Naive thymus-derived CD4-positive, alpha-beta T cell (primary cell): ENCODE results near the gene MAD2L1. TPM values are rescaled to one million over a fixed set of nuclear protein-coding genes. Genes with fewer than 3 reads are reported as not detected.

Source experiments
- ATAC-seq: fragments of 150-1000 bp; cut with Tn5 transposase; 2 replicates; pipeline ENCODE4 v1.10.0; 2021; ENCODE audit warnings: mild to moderate bottlenecking, moderate library complexity
- CTCF ChIA-PET: fragments of 350-600 bp; sonication (Branson Sonifier 250); formaldehyde crosslinking; loops from one replicate; lab custom pipeline; 2021; ENCODE audit warnings: antibody characterized with exemption; lab: Charles Lee
- POLR2A ChIA-PET: fragments of 350-600 bp; sonication (Branson Sonifier 250); formaldehyde crosslinking; loops from one replicate; lab custom pipeline; 2021; ENCODE audit warnings: antibody characterized with exemption, inconsistent platforms; lab: Charles Lee
- DNase-seq, 9 donors: peaks; one replicate each; pipeline versions ENCODE4 v3.0.0 to v3.0.0-alpha.2; 2020 to 2022; ENCODE audit warnings: mixed read lengths in 1 of 9
- H3K27ac ChIP-seq: one replicate; pipeline ENCODE4 v1.7.0; 2013; ENCODE audit warnings: mild to moderate bottlenecking, low read depth, low read length, moderate library complexity
- H3K27me3 ChIP-seq, 2 donors: one replicate each; pipeline ENCODE4 v1.7.0; 2013; ENCODE audit warnings: low read length in 2 of 2, mild to moderate bottlenecking in 2 of 2, moderate library complexity in 2 of 2; ENCODE audit not compliant: control insufficient read depth in 2 of 2, insufficient read depth in 2 of 2
- H3K36me3 ChIP-seq, 3 experiments: 1 replicate in 2 of 3; 2 replicates in 1 of 3; pipeline ENCODE4 v1.7.0; 2013; ENCODE audit warnings: low read length in 3 of 3, mild to moderate bottlenecking in 3 of 3, moderate library complexity in 1 of 3; ENCODE audit not compliant: insufficient read depth in 3 of 3, control insufficient read depth in 2 of 3
- H3K4me1 ChIP-seq, 2 donors: one replicate each; pipeline ENCODE4 v1.7.0; 2013; ENCODE audit warnings: low read length in 2 of 2, mild to moderate bottlenecking in 2 of 2, moderate library complexity in 1 of 2; ENCODE audit not compliant: control insufficient read depth in 2 of 2, insufficient read depth in 2 of 2
- H3K4me3 ChIP-seq: 2 replicates; pipeline ENCODE4 v1.7.0; 2013; ENCODE audit warnings: mild to moderate bottlenecking, low read length
- H3K9me3 ChIP-seq, 3 experiments: 1 replicate in 2 of 3; 2 replicates in 1 of 3; pipeline ENCODE4 v1.7.0; 2013; ENCODE audit warnings: low read length in 3 of 3; ENCODE audit not compliant: control insufficient read depth in 2 of 3
- H3K27ac Mint-ChIP-seq, 9 donors: one replicate each; pipeline ENCODE4 v1.8.0; 2020 to 2022; ENCODE audit warnings: mixed read lengths in 9 of 9, mild to moderate bottlenecking in 8 of 9, moderate library complexity in 5 of 9, inconsistent platforms in 2 of 9
- H3K27me3 Mint-ChIP-seq, 5 donors: one replicate each; pipeline ENCODE4 v1.8.0; 2021 to 2022; ENCODE audit warnings: mixed read lengths in 5 of 5, mild to moderate bottlenecking in 1 of 5
- H3K36me3 Mint-ChIP-seq, 5 donors: one replicate each; pipeline ENCODE4 v1.8.0; 2020 to 2022; ENCODE audit warnings: mixed read lengths in 5 of 5, mild to moderate bottlenecking in 3 of 5, inconsistent platforms in 1 of 5
- H3K4me1 Mint-ChIP-seq, 7 donors: one replicate each; pipeline ENCODE4 v1.8.0; 2020 to 2022; ENCODE audit warnings: mixed read lengths in 7 of 7, mild to moderate bottlenecking in 3 of 7, inconsistent platforms in 1 of 7
- H3K4me3 Mint-ChIP-seq, 10 donors: one replicate each; pipeline ENCODE4 v1.8.0; 2020 to 2022; ENCODE audit warnings: mild to moderate bottlenecking in 10 of 10, mixed read lengths in 10 of 10, moderate library complexity in 6 of 10, inconsistent platforms in 2 of 10
- H3K9me3 Mint-ChIP-seq, 11 donors: one replicate each; pipeline ENCODE4 v1.8.0; 2020 to 2022; ENCODE audit warnings: mixed read lengths in 11 of 11, mild to moderate bottlenecking in 4 of 11, inconsistent platforms in 1 of 11, moderate library complexity in 1 of 11
- intact Hi-C, 2 donors: fragments of 100-400 bp; cut with micrococcal nuclease; formaldehyde crosslinking; loops; one replicate each; pipeline ENCODE4 v1.15.1; 2023
- polyA plus RNA-seq, 2 donors: library from polyadenylated mRNA; unstranded; fragments of 300-500 nt; fragmentation: Illumina TruSeq; gene quantifications; one replicate each; pipeline ENCODE4 v1.2.3, GENCODE V29; 2021
- total RNA-seq, 6 experiments: library from RNA in 5 of 6; stranded (reverse) in 5 of 6; gene quantifications; 1 replicate in 5 of 6; 2 replicates in 1 of 6; pipeline ENCODE4 v1.2.3 and lab custom pipeline; 2021 to 2026

MAD2L1 gene
- total and polyA plus RNA-seq, 7 experiments from 2014 or later: 5.1 to 44.0 (median 7.6) TPM

DNA sequence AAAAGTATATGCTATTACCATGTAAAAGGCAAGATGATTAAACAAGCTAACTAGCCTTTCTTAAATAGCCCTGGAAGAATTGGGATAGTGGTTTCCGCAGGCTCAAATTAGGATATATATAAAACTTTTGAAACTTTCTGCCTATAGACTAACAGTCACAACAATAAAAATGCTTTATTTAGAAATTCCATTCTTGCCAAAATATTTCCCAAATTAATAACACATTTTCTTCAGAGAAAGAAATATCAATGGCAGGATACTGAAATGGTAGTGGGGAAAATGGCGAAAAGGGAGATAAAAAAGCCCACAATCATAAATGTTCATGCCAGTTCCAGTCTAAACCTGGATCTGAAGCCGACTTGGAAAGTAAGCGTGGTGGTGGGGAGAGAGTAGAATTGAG lies 56.0 kb downstream of the MAD2L1 start:
- Histone ChIP-seq H3K9me3 (no peaks in the 10 kb centered on the region), H3K4me1 (no peaks in the 10 kb centered on the region), H3K36me3 (no peaks in the 10 kb centered on the region), H3K27ac (no peak overlapping the region), H3K4me3 (no peak overlapping the region), H3K27me3 (no peaks in the 10 kb centered on the region)
- Mint-ChIP-seq H3K36me3 (no peaks in the 10 kb centered on the region), H3K4me3 (no peak overlapping the region), H3K27me3 (peaks cover 11 to 36% (median 17%) of the 10 kb centered on the region in 5 donors), H3K4me1 (no peaks in the 10 kb centered on the region), H3K9me3 (peaks cover 0 to 7% (median 0%) of the 10 kb centered on the region in 11 donors), H3K27ac (no peak overlapping the region)
- ChIA-PET CTCF (no interaction called here), POLR2A (no interaction called here)
- intact Hi-C loops: no loop called here
- ATAC-seq (no peak), DNase-seq (no peak)

DNA sequence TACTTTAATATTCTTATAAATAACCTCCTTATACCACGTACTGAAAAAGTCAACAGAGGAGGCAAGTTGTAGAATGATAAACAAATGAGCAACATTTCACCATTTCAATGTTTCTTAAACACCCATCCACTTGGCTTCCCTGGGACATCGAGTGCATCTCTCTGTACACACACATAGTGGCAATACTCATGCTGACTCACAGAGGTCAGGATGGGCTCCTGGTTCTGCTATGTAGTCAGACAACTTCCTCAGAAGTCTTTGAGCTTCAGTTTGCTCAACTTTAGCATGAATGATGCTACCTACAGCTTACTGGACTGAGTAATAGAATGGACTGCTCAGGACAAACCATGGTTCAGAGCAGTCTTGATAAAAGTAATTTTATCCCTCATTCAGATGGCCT lies 56.9 kb downstream of the MAD2L1 start:
- Histone ChIP-seq H3K27me3 (no peaks in the 10 kb centered on the region), H3K4me3 (no peak overlapping the region), H3K27ac (no peak overlapping the region), H3K4me1 (no peaks in the 10 kb centered on the region), H3K36me3 (no peaks in the 10 kb centered on the region), H3K9me3 (no peaks in the 10 kb centered on the region)
- no peaks in the 10 kb centered on the region for H3K4me1 Mint-ChIP-seq
- ATAC-seq (no peak), DNase-seq (no peak)
- no peaks in the 10 kb centered on the region for H3K36me3 Mint-ChIP-seq
- POLR2A ChIA-PET: no interaction called here
- intact Hi-C loops: no loop called here
- H3K4me3 Mint-ChIP-seq: no peak overlapping the region
- peaks cover 6 to 29% (median 8%) of the 10 kb centered on the region in 5 donors for H3K27me3 Mint-ChIP-seq
- no peak overlapping the region for H3K27ac Mint-ChIP-seq
- CTCF ChIA-PET: no interaction called here
- H3K9me3 Mint-ChIP-seq: peaks cover 0 to 7% (median 0%) of the 10 kb centered on the region in 11 donors

DNA sequence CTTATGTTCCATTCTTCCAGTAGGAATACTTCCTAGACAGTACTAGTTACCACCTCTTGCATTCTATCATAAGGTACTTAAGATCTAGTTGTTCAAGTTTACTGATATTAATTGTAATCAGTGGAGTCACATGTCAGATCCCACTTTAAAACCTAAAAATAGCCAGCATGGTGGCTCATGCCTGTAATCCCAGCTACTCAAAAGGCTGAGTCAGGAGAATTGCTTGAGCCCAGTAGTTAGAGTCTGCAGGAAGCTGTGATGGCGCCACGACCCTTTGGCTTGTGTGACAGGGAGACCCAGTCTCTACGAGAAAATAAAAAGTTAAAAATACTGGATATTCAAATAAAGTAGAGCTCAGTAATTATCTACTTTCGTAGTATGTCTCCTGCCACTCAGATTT lies 57.7 kb downstream of the MAD2L1 start:
- H3K27ac Mint-ChIP-seq: no peak overlapping the region
- intact Hi-C loops: no loop called here
- Histone ChIP-seq H3K27ac (no peak overlapping the region), H3K36me3 (no peaks in the 10 kb centered on the region), H3K27me3 (no peaks in the 10 kb centered on the region), H3K9me3 (no peaks in the 10 kb centered on the region), H3K4me1 (no peaks in the 10 kb centered on the region), H3K4me3 (no peak overlapping the region)
- H3K9me3 Mint-ChIP-seq: peaks cover 0 to 5% (median 0%) of the 10 kb centered on the region in 11 donors
- ChIA-PET POLR2A (no interaction called here), CTCF (no interaction called here)
- DNase-seq: no peak
- no peaks in the 10 kb centered on the region for H3K4me1 Mint-ChIP-seq
- H3K27me3 Mint-ChIP-seq: peaks cover 4 to 29% (median 6%) of the 10 kb centered on the region in 5 donors
- no peak overlapping the region for H3K4me3 Mint-ChIP-seq
- no peak for ATAC-seq
- H3K36me3 Mint-ChIP-seq: no peaks in the 10 kb centered on the region

DNA sequence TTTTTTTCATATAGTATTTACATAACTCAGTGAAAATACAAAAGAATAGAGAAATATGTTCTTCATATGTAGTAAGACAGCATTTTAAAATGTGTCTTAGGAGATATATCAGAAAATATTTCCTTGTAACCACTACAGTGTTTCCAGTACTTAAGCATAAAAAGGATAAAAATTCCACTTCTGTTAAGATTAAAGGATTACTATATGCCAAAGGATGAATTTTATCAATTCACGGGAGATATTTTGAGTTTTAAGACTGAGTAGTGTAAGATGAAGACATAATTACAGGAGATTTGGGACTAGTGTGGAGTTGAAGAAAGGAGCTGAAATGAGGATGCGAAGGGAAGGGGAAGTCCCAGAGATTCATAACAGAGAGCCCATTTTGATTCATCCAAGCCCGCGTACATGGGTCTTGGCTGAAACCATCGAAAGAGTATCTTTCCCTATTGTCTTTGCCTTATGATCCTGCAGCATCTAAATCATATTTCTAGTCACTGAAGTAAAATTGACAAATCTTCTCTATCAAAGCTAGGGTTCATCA lies 58.7 kb downstream of the MAD2L1 start:
- ChIA-PET CTCF (no interaction called here), POLR2A (no interaction called here)
- H3K9me3 ChIP-seq: no peaks in the 10 kb centered on the region
- Mint-ChIP-seq H3K4me1 (no peaks in the 10 kb centered on the region), H3K4me3 (no peak overlapping the region), H3K9me3 (peaks cover 0 to 3% (median 0%) of the 10 kb centered on the region in 11 donors), H3K27me3 (peaks cover 2 to 25% (median 6%) of the 10 kb centered on the region in 5 donors), H3K36me3 (no peaks in the 10 kb centered on the region), H3K27ac (no peak overlapping the region)
- no peak for ATAC-seq
- intact Hi-C loops: no loop called here
- no peak overlapping the region for H3K27ac ChIP-seq
- H3K4me1 ChIP-seq: no peaks in the 10 kb centered on the region
- H3K27me3 ChIP-seq: no peaks in the 10 kb centered on the region
- no peak for DNase-seq
- H3K4me3 ChIP-seq: no peak overlapping the region
- no peaks in the 10 kb centered on the region for H3K36me3 ChIP-seq

DNA sequence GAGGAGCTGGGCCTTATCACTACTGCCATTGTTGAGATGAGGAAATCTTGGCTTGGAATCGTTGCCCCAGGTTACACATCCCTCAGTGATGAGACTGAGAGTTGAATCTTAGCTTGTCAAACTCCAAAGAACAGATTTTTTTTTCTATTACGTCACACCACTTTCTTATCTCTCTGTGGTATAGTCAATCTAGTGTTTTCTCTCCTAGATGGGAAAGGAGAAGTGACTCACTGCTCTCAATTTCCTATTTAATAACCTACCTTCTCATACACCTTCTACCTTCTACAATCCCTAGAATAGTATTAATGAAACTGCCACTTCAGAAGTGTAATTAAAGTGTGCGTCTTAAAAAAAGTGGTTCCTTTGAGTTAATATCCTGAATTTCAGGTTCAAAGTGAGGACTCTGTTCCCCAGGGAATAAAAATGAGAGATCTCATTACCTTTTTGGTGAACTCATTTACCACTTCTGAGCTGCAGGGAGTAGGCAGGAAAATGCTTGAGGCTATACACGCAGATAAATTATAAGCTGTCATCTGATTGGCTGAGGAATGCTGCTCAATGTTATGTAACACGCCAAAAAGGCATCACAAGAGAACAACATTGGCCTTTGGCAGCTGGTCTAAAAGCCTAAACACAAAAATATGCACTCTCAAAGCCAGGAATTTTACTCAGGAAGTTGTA lies 59.3 kb downstream of the MAD2L1 start:
- intact Hi-C loops: no loop called here
- H3K9me3 ChIP-seq: no peaks in the 10 kb centered on the region

More for the DNA sequence above, 59.3 kb downstream of the MAD2L1 start:
- no peak for ATAC-seq
- Mint-ChIP-seq H3K4me3 (no peak overlapping the region), H3K4me1 (no peaks in the 10 kb centered on the region), H3K27ac (no peak overlapping the region), H3K36me3 (no peaks in the 10 kb centered on the region), H3K27me3 (peaks cover 2 to 25% (median 6%) of the 10 kb centered on the region in 5 donors), H3K9me3 (peaks cover 0 to 3% (median 0%) of the 10 kb centered on the region in 11 donors)
- H3K36me3 ChIP-seq: no peaks in the 10 kb centered on the region
- ChIA-PET CTCF (no interaction called here), POLR2A (no interaction called here)
- no peak for DNase-seq
- no peaks in the 10 kb centered on the region for H3K27me3 ChIP-seq
- no peak overlapping the region for H3K27ac ChIP-seq
- no peaks in the 10 kb centered on the region for H3K4me1 ChIP-seq
- no peak overlapping the region for H3K4me3 ChIP-seq
